ENCODE measurements around the gene ADSL.

ADSL gene

GRCh38 chr22:40328546-40329456, 17.5 kb upstream of the ADSL start:
- DNase-seq, result no peak

GRCh38 chr22:40329466-40329865, 16.8 kb upstream of the ADSL start:
- DNase-seq, result no peak

GRCh38 chr22:40330086-40330485, 16.2 kb upstream of the ADSL start:
- no peak for DNase-seq

GRCh38 chr22:40330615-40331014, 15.7 kb upstream of the ADSL start:
- DNase-seq, result no peak

- no peak for DNase-seq
Observed at GRCh38 chr22:40331706-40332105, 14.6 kb upstream of the ADSL start.

- DNase-seq, result peak; percentile 16
Observed at GRCh38 chr22:40332319-40332781, 13.9 kb upstream of the ADSL start.

GRCh38 chr22:40334060-40334459, 12.2 kb upstream of the ADSL start:
- DNase-seq, result no peak

- DNase-seq, result no peak
Observed at GRCh38 chr22:40334899-40335298, 11.4 kb upstream of the ADSL start.

GRCh38 chr22:40335358-40335757, 10.9 kb upstream of the ADSL start:
- DNase-seq, result no peak

- DNase-seq, result no peak
Observed at GRCh38 chr22:40340044-40340443, 6.3 kb upstream of the ADSL start.

GRCh38 chr22:40341604-40342003, 4.7 kb upstream of the ADSL start:
- no peak for DNase-seq

GRCh38 chr22:40342521-40342920, 3.8 kb upstream of the ADSL start:
- DNase-seq, result no peak

- peak; percentile 61 for DNase-seq
Observed at GRCh38 chr22:40345271-40345670, 1.0 kb upstream of the ADSL start.

- DNase-seq, result peak; percentile 74
Observed at GRCh38 chr22:40345815-40346184, 500 bp upstream of the ADSL start.

GRCh38 chr22:40347300-40347699, 1.0 kb downstream of the ADSL start:
- DNase-seq, result no peak

GRCh38 chr22:40348025-40348658, 1.8 kb downstream of the ADSL start:
- DNase-seq, result peak; percentile 77

- no peak for DNase-seq
Observed at GRCh38 chr22:40352763-40353162, 6.5 kb downstream of the ADSL start.

GRCh38 chr22:40361100-40361499, 14.8 kb downstream of the ADSL start:
- no peak for DNase-seq

- no peak for DNase-seq
Observed at GRCh38 chr22:40363059-40363458, 16.8 kb downstream of the ADSL start.

GRCh38 chr22:40364431-40364830, 18.1 kb downstream of the ADSL start:
- no peak for DNase-seq

- no peak for DNase-seq
Observed at GRCh38 chr22:40366068-40366467, 19.8 kb downstream of the ADSL start.

GRCh38 chr22:40367342-40367741, 21.0 kb downstream of the ADSL start:
- DNase-seq, result no peak

GRCh38 chr22:40368016-40368415, 21.7 kb downstream of the ADSL start:
- DNase-seq, result no peak

- DNase-seq, result no peak
Observed at GRCh38 chr22:40368836-40369235, 22.5 kb downstream of the ADSL start.

Measured in activated CD4-positive, alpha-beta T cell treated with anti-CD3 and anti-CD28 coated beads for 48 hours (primary cell).